Measurements from ENCODE around the gene TEX38. TPM values are rescaled to one million over a fixed set of nuclear protein-coding genes. Genes with fewer than 3 reads are reported as not detected.
"Not testable (repeated sequence)": the region's sequence is repeated elsewhere in the genome, so short reads cannot be mapped to it uniquely, and the experiment has no call there.

TEX38 gene
- total RNA-seq, 1 donor from 2014 or later: not detected

DNA sequence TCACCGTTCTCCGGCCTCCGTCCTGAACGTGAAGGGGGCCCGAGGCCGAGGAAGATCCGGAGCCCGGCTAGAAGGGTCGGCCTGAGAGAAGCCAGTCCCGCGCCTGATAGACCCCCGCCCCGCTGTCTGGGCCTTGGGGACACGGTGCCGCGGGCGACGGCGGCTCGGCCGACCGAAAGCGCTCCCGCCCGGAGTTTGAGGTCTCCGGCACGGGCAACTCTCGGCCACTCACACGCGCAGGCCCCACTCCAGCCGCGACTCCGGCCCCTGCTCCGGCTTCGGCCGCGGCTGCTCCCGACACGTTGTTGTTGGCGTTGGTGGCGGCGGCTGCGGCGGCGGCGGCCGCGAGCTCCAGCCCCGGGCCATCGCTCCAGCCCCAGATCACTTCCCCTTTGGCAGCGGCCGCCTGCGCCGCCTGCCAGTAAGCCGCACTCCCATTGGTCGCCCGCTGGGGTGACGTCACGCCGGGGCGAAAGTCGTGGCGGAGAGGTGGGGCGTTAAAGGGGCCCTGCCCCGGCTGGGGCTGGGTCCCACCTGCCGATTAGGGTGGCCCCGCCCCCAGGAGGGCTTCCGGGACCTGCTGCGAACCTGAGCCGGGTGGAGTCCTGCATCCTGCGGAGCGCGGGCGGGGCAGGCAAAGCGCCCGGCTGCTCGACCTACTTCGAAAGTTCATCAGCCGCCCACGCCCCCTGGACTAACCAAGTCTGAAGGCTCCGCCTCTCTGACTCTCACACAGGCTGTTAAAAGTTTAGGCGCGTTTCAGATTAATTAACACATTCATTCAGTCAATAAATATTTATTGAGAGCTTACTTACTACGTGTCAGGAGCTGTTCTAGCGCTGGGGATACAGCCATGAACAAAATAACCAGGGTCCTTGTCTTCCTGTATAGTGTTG is 47.3 kb downstream of the TEX38 start, which contains the start of gene EFCAB14:
Gene EFCAB14, minus strand, starts transcription at position 388 of the 896 bp plus-strand sequence. CDS start 1,027 bp downstream, outside the sequence.
- H3K4me1 Mint-ChIP-seq: peaks cover 37% of the 10 kb centered on the region
- ChIA-PET CTCF (no interaction called here), POLR2A (interaction anchor here (1.0 to 2.4 kb wide), 6 partner anchors 46 to 1998 kb away, joined by 3 to 8 read pairs (median 4); partner anchors contain the start of genes ATPAF1, MKNK1, MOB3C and RAD54L)
- H3K9me3 Mint-ChIP-seq: no peaks in the 10 kb centered on the region
- peaks cover 34% of the 10 kb centered on the region for H3K36me3 Mint-ChIP-seq (ENCODE audit: low read depth)
- H3K27me3 Mint-ChIP-seq: peaks cover 2% of the 10 kb centered on the region
- DNase-seq: peak; percentile 100
- peak within 1 kb of the TSS; percentile 88 for H3K27ac Mint-ChIP-seq
- intact Hi-C loops (cut with micrococcal nuclease): loop anchor here (1.0 to 10.0 kb wide), 6 partner anchors 50 to 616 kb away; partner anchors contain the start of genes ATPAF1, CMPK1, LRRC41 and MKNK1
- ATAC-seq (ENCODE audit: low read depth): peak; percentile 99
- peak within 1 kb of the TSS; percentile 89 for H3K4me3 Mint-ChIP-seq
- TF ChIP-seq, protein P1, sequence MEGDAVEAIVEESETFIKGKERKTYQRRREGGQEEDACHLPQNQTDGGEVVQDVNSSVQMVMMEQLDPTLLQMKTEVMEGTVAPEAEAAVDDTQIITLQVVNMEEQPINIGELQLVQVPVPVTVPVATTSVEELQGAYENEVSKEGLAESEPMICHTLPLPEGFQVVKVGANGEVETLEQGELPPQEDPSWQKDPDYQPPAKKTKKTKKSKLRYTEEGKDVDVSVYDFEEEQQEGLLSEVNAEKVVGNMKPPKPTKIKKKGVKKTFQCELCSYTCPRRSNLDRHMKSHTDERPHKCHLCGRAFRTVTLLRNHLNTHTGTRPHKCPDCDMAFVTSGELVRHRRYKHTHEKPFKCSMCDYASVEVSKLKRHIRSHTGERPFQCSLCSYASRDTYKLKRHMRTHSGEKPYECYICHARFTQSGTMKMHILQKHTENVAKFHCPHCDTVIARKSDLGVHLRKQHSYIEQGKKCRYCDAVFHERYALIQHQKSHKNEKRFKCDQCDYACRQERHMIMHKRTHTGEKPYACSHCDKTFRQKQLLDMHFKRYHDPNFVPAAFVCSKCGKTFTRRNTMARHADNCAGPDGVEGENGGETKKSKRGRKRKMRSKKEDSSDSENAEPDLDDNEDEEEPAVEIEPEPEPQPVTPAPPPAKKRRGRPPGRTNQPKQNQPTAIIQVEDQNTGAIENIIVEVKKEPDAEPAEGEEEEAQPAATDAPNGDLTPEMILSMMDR (IDR thresholded peaks at IDR 0.05): no peak

DNA sequence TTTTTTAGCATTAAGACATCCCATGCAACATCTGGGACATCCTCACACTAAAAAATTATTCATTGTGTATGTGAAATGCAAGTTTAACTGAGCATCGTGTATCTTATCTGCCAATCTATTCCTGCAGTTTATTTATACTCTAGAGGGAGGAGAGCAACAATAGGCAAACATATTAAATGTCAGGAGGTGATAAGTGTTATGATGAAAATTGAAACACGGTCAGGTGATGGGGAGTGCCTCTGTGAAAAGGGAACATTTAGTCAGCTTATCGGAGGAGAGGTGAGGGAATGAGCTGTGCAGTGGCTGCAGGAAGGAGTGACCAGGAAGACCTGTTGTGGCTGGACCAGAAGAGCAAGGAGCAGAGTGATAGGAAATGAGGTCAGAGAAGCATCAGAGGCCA is 48.0 kb downstream of the TEX38 start:
- Mint-ChIP-seq H3K9me3 (no peaks in the 10 kb centered on the region), H3K27ac (peak overlapping the region; percentile 88), H3K4me1 (peaks cover 37% of the 10 kb centered on the region), H3K4me3 (peak overlapping the region; percentile 89), H3K27me3 (peaks cover 2% of the 10 kb centered on the region), H3K36me3 (ENCODE audit: low read depth) (peaks cover 28% of the 10 kb centered on the region)
- intact Hi-C loops (cut with micrococcal nuclease): loop anchor here (1.0 to 10.0 kb wide), 6 partner anchors 51 to 615 kb away; partner anchors contain the start of genes ATPAF1, CMPK1, LRRC41 and MKNK1
- CTCF ChIA-PET: no interaction called here
- TF ChIP-seq, protein P1 (IDR thresholded peaks at IDR 0.05): no peak
- POLR2A ChIA-PET: interaction anchor here (1.1 to 2.4 kb wide), 5 partner anchors 52 to 472 kb away, joined by 3 to 8 read pairs (median 5); partner anchors contain the start of genes ATPAF1, MKNK1, MOB3C and RAD54L
- no peak for ATAC-seq (ENCODE audit: low read depth)
- DNase-seq: no peak

DNA sequence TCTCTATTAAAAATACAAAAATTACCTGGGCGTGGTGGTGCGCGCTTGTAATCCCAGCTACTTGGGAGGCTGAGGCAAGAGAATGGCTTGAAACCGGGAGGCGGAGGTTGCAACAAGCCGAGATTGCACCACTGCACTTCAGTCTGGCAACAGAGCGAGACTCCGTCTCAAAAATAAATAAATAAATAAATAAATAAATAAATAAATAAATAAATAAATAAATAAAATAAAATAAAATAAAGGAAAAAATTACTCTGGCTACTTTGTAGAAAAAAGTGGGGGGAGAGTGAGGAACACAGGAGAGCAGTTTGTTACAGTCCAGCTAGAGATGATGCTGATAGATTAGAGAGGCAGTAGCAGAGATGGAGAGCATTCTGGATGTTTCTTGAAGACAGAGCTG is 48.7 kb downstream of the TEX38 start:
- Mint-ChIP-seq H3K36me3 (ENCODE audit: low read depth) (peaks cover 22% of the 10 kb centered on the region), H3K4me1 (peaks cover 32% of the 10 kb centered on the region)
- ATAC-seq (ENCODE audit: low read depth); H3K4me3 Mint-ChIP-seq; H3K9me3 Mint-ChIP-seq; H3K27me3 Mint-ChIP-seq; H3K27ac Mint-ChIP-seq; CTCF ChIA-PET; intact Hi-C loops (cut with micrococcal nuclease); DNase-seq: not testable (repeated sequence)
- POLR2A ChIA-PET: interaction anchor here (1.3 kb wide), 1 partner anchor 116 kb away, joined by 3 read pairs; the partner anchor contains the start of gene MKNK1

DNA sequence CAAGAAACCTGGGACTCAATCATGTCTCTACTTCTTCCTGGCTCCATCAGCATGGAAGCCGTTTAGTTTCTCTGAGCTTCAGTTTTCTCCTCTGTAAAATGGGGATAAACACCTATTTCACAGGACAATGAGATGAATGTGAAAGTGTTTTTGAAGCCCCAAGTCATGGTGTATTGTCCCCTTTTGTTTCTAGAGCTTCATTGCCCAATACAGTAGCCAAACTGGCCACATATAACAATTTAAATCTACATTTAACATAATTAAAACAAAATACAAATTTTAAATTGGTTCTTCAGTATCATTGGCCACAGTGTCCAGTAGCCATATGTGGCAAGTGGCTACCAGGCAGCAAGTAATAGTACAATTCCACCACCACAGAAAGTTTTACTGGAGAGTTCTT is 49.5 kb downstream of the TEX38 start:
- Mint-ChIP-seq H3K9me3 (no peaks in the 10 kb centered on the region), H3K4me1 (peaks cover 30% of the 10 kb centered on the region), H3K27ac (no peak overlapping the region), H3K4me3 (no peak overlapping the region), H3K27me3 (peaks cover 9% of the 10 kb centered on the region), H3K36me3 (ENCODE audit: low read depth) (peaks cover 14% of the 10 kb centered on the region)
- TF ChIP-seq, protein P1 (IDR thresholded peaks at IDR 0.05): no peak
- CTCF ChIA-PET: no interaction called here
- DNase-seq: no peak
- no peak for ATAC-seq (ENCODE audit: low read depth)
- intact Hi-C loops (cut with micrococcal nuclease): no loop called here
- POLR2A ChIA-PET: interaction anchor here (1.3 kb wide), 1 partner anchor 117 kb away, joined by 3 read pairs; the partner anchor contains the start of gene MKNK1

DNA sequence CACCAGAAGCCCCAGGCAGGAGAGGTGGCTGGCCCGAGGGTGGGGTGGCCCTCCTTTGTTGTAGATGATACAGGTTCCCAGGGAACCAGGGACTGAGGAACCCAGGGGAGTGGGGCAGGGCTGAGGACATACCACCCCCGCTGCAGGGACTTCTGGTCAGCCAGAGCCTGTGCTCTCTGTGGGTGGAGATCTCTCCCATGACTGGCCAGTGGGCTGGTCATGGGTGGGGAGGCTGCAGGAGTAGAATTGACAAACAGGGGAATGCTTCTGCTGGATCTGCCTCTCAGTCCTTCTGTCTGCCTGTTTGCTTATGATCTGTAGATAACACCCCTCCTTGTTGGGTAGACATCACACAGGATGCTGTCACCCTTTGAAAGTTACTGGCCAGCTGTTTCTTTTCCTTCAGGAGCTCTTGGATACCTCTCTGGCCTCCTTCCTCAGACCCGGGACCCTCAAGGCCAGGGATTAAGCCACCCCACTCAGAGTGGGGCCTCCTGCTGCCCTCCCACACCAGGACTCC is 50.1 kb downstream of the TEX38 start:
- TF ChIP-seq, protein P1 (IDR thresholded peaks at IDR 0.05): no peak
- Mint-ChIP-seq H3K27ac (no peak overlapping the region), H3K4me1 (peaks cover 24% of the 10 kb centered on the region), H3K9me3 (peaks cover 3% of the 10 kb centered on the region), H3K27me3 (peaks cover 13% of the 10 kb centered on the region), H3K4me3 (no peak overlapping the region), H3K36me3 (ENCODE audit: low read depth) (peaks cover 9% of the 10 kb centered on the region)
- POLR2A ChIA-PET: no interaction called here
- DNase-seq (no peak), ATAC-seq (ENCODE audit: low read depth) (no peak)
- intact Hi-C loops (cut with micrococcal nuclease): no loop called here
- CTCF ChIA-PET: no interaction called here

Other genes starting within 250 kb of the TEX38 start
- gene DMBX1, start 182.0 kb upstream of the TEX38 start, total RNA-seq: not detected in 2 replicates
- gene KNCN, start 120.2 kb upstream of the TEX38 start, total RNA-seq: not detected in 2 replicates
- 42.3 and 45.0 TPM in 2 replicates for gene MKNK1, start 67.6 kb upstream of the TEX38 start, total RNA-seq
- 9.7 and 10.7 TPM in 2 replicates for gene MOB3C, start 55.0 kb upstream of the TEX38 start, total RNA-seq
- 21.2 and 24.5 TPM in 2 replicates for gene ATPAF1, start 3.5 kb upstream of the TEX38 start, total RNA-seq
- 70.2 and 79.8 TPM in 2 replicates for gene EFCAB14, start 47.3 kb downstream of the TEX38 start, total RNA-seq
- gene CYP4B1, start 127.2 kb downstream of the TEX38 start, total RNA-seq: not detected in 2 replicates

Measured in activated B cell treated with CpG ODN at 0.5 μM for 24 hours (primary cell).